Suppressor macrophage (primary cell): ENCODE measurements around the gene TMEM240.
"Not testable (repeated sequence)": the region's sequence is repeated elsewhere in the genome, so short reads cannot be mapped to it uniquely, and the experiment has no call there.

Experiments
- DNase-seq, 4 experiments: peaks; one replicate each; pipeline ENCODE4 v3.0.0-alpha.2; 2020 to 2022
- total RNA-seq, 17 experiments: gene quantifications; one replicate each; lab custom pipeline; 2026; ENCODE audit warnings: mixed read lengths in 6 of 17, inconsistent platforms in 3 of 17; lab: John Stamatoyannopoulos, UW

TMEM240 gene
- total RNA-seq, result 0 to 0.77 (median 0.05) reads per million in 17 experiments

DNA sequence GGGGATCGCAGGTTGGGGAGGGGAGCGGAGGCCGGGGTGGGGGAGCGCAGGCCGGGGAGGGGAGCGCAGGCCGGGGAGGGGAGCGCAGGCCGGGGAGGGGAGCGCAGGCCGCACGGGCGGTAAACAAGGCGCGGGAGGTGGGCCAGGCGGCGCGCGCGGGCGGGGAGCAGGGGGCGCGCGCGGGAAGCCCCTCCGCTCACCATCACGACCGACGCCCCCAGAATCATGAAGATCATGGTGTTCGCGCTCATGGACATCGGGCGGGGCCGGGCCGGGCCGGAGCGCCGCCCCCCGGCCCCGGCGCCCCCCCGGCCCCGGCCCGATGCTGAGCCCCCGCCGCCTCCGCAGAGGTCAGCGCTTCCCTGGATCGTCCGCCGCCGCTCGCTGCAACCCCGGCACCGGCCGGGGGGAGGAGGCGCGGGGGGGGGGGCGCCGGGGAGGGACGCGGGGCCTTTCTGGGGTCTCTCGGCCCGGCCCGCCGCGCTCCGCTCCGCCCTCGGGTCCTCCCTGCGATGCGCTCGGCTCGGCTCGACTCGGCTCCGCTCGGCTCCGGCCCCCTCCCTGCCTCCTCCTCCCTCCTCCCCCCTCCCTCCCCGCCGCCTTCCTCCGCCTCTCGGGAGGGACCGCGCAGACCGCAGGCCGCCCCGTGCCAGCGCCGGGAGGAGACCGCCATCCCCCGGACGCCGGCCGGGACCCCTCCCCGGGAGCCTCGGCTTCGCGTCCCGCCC is at the start of gene TMEM240:
Gene TMEM240 (minus strand): TSS at position 535 of the 728 bp plus-strand sequence. CDS start 278 bp downstream, at position 257.
- DNase-seq, result peak in 2 of 4 experiments; percentile 26 to 30

DNA sequence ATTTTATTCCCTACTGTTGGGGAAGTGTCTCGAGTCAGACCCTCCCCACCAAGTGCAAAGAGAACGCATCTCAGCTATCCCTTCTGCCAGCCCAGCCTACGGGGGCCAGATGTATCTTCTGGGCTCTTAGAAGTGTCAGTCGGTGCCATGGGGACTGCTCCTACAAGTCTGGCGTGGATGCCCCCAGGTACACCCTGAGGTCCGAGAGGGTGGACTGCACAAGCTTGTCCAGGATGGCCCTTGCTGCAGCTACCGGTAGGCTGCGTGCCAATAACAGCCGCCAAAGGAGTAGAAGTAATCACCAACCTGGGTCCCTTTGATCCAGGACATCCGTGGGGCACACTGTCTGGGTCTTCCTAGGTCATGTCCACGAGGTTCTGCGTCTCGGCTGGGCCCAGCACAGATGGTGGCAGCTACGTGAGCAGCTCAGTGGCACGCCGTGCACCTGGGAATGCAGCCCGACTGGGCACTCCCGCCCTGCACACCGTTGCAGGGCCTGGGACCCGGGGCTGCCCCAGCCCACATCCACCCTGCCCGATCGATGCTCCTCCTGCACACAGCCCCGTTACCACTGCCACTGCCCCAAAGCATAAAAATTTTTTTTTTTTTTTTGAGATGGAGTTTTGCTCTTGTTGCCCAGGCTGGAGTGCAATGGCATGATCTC is 43.1 kb upstream of the TMEM240 start:
- no peak for DNase-seq

DNA sequence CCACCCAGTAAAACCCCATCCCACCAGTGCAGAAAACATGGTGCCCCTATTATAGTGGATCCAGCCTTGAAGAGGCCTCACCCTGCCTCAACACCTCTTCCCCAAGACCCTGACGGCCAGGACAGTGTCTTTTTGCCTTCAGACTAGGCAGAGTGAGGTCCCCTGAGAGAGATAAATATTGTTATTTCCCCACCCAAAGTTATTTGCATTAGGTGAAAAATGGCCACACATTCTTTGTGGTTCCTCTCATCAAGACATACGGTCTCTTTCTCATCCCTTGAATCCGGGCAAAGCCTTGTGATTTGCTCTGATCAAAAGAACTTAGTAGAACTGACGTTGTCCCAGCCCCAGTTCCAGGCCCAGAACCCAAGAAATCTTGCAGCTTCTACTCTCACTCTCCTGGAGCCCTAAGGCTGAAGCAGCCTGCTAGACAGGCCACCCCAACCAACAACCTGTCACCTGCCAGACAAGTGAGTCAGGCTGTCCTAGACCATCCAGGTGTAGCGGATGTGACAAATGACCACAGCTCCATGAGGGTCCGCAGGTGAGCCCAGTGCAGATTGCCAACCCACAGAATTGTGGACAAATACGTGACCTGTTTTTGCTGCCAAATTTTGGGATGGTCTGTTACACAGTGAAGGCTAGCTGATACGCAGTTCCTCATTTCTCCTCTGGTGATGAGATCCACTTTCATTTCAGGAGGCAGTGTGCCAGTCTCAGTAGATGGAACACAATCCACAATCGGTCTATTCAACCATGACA is 42.3 kb upstream of the TMEM240 start:
- no peak for DNase-seq

DNA sequence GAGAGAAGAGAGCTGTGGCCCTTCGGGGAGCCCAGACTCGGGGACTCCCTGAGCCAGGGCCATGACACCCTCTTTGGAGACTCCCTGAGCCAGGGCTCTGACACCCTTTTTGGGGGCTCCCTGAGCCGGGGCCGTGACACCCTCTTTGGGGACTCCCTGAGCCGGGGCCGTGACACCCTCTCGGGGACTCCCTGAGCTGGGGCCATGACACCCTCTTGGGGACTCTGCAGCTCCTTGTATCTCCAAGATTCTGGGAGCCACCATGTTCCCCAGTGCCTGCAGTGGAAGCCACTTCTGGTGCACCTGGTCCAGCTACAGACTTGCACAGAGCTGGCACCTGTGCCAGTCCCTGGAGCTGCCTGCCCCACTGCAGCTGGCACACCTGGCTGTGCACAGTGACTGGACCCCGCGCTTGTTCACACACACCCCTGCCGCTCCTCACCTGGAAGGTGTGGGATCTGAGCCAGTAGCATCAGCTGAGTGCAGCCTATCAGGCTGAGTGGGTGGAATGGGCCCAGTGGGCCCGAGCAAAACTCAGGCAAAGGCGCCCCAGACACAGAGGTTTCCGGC is 38.0 kb upstream of the TMEM240 start:
- DNase-seq, result no peak

DNA sequence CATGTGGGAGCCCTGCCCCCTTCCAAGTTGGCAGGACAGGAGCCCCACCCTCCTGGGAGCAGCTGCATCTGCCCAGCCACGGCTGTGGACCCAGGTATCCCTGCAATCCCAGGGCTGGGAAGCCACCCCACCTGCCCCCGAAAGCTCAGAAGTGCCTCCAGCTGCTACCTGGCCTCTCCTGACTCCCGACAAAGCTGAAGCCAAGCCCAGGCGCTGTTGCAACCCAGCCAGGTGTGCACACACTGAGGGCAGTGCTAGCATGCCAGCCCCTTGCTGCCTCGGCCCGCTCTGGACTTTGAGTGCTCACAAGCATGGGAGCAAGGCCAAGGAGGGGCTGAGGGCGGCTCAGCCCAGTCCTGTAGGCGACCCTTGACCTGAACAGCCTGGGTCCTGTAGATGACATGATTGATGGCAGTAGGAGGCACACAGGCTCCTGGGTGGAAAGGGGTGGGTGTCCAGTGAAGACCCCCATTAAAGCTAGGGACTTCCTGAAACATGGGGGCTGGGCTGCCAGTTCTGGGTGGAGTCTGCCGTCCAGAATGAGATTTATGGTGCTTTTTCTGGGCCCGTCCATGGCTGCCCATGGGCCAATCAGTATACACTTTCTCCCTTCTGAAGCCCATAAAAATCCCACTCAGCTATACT is 37.1 kb upstream of the TMEM240 start:
- no peak for DNase-seq

DNA sequence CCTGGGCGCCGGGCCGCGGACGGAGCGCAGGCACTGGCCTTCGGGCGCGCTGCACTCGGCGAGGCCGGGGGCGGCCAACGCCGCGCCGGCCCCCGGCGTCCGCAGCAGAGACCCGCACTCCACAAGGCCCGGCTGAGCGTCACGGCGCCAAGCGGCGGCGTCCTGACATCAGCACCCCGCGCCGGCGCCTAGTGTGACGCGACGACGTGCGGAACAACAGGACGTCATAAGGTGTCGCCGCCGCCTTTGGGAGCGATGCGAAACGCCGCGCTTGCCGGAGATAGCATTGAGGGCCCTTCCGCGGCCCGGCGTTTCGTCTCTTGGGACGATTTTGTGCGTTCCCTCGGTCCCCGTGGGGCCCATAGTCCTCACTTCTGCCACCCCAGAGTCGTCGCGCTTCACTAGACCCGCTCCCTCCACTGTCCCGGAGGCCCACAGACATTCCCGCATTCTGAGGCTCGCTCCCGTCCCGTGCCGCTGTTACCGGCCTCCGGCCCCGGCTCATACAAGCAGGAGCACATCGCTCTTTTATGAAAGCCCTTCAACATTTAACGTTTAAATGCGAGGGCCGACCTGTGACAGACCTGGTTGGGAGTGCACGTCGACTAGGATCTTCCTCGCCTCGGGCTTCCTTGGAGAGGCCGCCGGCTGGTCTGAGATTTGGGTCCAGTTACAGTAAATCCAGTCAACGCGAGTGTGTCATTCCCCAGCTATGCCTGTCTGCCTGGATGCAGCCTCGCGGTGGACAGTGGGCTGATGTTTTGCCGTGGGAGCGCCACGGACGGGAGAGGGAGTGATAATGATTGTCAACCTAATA is 34.5 kb upstream of the TMEM240 start, which contains the start of gene SSU72:
Gene SSU72 (minus strand): TSS at position 143 of the 817 bp plus-strand sequence. CDS start 306 bp downstream, outside the sequence.
- peak; percentile 97 to 98 (median 98) for DNase-seq

DNA sequence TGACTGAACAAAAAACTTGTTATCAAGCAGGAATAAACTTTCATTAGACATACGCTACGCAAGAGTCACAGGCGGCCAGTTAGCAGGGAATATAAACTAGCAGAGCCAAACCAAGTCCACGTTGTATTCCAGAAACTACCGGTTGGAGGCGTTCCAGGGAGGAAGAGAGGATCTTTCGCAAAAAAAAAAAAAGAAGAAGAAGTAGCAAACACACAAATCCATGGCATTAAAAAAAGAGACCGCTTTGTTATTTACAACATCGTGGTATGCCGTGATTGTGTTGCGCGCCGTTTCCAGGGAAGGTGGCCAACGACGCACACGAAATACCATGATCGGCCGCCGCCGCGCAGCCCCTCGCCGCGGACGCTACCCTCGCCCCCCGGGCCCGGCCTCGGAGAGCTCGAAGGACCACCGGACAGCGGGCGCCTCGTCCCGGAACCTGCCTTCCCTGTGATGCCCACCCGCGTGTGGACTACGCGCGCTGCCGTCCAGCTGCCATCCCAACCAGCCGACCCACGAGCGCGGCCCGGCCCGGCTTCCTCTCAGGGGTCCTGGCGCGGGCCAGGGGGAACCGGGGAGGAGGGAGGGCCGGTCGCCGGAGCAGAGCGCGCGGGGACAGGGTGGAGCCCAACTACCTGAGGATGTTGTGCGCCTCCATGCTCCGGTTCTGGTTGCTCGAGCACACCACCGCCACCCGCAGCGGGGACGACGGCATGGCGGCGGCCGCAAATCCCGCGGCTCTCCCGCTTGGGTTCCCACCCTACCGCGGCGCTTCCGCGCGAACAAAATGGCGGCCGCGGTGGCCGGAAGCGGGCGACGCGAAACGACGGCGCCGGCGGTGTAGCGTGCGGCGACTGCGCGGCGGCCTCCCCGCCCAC is 33.7 kb upstream of the TMEM240 start:
- DNase-seq, result peak; percentile 78 to 92 (median 90)

DNA sequence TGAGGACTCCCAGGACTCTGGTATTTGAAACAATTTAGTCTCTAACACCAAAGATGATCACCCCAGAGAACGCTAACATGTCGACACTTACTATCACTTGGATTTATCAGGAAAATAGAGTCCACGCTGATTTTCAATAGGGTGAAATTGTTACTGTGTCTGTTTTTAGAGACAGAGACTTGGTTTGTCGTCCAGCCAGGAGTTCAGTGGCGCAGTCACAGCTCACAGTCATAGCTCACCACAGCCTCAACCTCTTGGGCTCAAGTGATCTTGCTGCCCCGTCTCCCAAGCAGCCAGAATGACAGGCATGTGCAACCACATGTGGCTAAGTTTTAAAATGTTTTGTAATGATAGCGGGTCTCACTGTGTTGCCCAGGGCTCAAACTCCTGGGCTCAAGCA is 28.9 kb upstream of the TMEM240 start:
- DNase-seq, result no peak

DNA sequence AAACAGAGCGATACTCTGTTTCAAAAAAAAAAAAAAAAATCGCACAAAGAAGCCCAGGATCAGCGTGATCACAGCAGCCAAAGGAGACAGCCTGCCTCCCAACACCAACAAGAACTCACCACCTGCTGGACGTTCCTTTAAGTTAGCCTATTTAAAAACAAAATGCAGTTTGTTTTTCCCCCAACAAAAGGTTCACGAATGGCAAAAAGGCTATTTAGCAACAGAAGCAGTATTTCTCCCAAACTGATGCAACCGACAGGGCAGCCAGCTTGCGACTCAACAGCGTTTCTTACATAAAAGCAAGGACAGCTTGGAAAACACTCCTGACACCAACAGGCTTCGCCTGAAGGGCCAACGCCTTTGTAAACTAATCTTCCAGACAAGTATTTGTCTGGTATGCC is 27.5 kb upstream of the TMEM240 start:
- DNase-seq, result no peak

DNA sequence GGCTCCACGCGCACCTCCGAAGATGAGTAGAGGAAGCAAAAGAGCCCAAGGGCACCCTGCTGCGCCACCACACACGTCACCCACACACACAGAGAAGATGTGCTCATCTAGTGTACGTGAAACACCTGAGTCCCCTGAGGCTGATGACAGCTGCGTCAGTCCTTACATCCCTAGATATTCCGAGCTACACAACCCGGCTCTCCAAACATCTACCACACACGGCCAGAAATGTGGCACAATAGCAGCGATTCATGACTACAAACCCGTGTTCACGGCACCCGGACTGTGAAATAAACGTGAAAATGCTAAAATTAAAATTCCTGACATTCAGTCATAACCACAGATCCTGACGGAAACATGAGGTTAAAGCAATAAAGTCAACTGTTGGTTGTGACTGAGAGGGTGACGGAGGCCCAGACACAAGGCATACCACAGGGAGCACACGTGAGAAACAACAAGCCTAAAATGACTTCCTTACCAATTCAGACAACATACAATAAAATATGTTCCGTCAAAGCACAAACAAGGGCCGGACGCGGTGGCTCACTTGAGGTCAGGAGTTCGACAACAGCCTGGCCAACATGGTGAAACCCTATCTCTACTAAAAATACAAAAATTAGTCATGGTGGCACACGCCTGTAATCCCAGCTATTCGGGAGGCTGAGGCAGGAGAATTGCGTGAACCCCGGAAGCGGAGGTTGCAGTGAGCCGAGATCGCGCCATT is 26.9 kb upstream of the TMEM240 start:
- no peak for DNase-seq

DNA sequence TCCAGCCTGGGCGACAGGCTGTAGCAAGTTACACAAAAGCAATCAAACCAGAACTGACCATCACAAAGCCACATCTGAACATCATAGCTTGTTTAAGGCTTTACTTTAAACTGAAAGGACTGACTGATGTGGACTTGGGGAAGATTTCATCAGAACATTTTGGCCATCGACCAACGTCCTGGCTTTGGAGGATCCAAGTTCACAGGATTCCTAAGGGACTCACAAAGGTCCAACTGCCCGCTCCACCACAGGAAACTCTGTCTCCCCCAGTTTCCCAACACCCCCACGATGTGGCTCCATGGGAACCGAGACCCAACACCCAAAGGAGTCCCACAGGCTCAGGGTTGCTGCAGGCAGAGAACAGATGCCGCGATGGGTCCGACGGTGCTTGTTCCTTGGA is 24.9 kb upstream of the TMEM240 start:
- DNase-seq, result no peak

DNA sequence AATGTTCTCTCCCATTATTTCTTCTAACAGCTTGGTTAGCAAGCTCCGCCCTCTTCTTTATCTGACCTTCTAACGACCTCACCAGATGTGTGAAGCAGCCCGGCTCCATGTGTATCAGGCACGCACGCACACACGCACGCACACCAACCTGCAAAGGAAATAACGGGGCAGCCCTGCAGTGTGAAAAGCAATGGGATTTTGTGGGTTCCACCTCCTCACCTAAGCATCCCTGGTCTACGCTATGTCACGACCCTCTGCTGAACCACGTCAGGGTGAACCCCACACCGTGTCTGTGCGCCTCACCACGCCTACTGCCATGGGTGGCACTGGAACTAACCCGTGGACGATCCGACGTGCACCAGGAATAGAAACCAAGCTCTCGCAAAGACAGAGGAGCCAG is 23.8 kb upstream of the TMEM240 start:
- no peak for DNase-seq

DNA sequence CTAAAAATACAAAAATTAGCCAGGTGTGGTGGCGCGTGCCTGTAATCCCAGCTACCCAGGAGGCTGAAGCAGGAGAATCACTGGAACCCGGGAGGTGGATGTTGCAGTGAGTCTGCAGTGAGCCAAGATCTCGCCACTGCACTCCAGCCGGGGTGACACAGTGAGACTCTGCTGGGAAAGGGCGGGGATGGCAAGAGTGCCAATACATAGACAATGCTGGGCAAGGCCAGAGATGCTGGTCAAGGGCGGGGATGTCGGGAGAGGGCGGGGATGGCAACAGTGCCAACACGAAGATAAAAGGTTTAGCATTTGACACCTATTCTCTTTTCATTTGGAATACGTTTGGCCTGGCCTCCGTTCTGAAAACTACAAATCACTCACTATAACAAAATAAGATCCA is 23.3 kb upstream of the TMEM240 start:
- no peak for DNase-seq

DNA sequence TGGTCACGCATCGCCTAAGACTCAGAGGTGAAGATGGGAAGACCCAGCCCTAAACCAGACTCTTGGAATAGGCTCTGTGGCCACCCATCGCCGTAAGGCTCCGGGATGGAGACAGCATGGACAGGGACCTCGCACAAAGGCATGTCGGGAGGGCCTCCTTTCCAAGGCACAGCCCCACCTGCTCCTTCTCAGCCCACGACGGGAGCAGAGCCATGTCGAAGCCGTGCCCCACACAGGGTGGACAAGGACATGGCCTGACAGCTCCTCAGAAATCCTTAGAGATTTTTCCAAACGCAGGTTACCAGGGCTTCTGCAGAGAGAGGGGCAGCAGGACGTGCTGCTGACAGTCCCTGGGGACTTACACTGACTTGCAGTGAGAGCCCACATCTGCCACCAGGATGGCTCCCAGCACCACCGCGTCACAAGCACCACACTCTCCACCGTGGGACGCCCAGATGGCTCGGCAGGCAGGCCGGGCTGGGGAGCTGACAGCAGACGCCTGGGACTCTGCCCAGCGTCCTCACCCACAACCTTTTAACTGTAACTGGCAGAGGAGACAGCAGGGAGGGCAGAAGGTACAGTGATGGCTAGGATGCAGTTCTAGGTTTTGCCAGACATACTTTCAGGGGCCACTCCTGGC is 22.3 kb upstream of the TMEM240 start:
- no peak for DNase-seq

DNA sequence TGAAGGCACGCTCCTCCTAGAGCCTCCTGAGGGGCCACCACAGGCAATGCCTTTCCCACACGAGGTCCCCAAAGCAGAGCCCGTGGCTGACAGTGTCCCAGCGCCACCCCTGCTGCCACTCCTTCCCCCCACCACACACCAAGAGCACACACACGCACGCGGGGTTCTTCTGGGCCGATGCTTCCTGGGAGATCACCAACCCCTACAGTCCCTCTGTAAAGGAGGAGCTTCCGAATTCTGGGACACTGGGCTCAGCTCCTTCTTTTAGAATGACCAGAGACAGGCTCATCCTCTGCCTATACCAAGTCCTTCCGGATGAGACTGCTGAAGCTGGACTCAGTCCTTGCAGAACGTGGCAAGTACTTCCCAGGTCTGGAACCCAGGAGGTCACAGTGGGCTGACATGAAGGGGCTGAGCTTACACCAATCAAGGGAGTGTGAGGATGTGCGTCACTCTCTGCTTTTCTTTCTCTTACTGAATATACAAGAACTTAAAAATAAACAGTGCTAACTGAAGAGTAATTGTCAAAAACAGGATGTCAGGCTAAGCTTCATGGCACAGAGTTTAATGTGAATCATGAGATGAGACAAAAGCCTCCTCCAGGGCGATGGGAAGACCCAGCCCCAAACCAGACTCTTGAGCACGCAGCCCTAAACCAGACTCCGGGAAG is 21.5 kb upstream of the TMEM240 start:
- DNase-seq, result no peak

DNA sequence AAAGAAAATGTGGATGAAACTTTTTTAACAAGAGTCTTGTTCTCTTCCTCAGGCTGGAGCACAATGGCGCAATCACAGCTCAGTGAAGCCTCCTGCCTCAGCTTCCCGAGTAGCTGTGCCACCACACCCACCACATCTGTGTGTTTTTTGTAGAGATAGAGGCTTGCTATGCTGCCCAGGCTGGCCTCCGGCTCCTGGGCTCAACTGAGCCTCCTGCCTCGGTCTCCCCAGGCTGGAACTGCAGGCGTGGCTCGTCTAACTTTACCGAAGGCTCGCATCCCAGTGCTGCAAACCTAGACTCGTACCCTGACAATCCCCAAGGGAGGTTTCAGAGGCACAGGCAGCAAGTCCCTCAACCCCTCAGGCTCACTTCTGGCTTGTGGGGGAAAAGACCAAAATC is 19.8 kb upstream of the TMEM240 start:
- DNase-seq, result no peak

DNA sequence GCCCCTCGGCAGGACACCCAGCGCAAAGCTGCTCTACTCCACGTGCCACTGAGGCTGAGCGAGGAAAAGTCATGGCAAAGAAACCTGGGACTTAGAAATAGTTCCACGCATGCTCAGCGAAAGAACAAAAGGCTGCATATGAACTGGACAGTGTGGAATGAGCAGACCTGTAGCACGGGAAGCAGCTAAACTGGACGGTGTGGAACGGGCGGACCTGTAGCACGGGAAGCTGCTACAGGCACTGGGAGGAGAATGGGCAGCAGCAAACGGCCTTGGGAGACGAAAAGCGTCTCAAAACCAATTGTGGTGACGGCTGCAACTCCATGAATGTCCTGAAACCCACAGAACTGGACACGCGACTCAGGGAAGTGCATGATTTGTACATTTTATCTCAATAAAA is 18.6 kb upstream of the TMEM240 start:
- DNase-seq, result no peak

DNA sequence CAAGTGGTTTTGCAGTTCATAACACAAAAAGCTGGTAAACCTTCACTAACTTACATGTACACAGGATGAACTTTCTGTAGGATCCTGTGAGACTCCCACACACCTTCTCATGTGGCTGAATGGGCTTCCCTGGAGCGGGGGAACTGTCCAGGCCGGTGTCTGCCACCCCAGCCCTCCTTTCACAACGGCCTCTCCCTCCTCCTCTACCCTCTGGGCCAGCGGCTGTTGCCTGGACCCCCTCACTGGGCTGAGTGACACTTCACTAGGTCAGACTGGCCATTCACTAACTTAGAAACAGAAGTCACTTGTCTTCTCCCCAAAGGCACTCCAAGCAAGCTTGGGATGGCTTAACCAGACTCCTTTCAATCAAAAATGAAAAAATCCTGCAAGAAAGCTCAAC is 18.2 kb upstream of the TMEM240 start:
- DNase-seq, result no peak

DNA sequence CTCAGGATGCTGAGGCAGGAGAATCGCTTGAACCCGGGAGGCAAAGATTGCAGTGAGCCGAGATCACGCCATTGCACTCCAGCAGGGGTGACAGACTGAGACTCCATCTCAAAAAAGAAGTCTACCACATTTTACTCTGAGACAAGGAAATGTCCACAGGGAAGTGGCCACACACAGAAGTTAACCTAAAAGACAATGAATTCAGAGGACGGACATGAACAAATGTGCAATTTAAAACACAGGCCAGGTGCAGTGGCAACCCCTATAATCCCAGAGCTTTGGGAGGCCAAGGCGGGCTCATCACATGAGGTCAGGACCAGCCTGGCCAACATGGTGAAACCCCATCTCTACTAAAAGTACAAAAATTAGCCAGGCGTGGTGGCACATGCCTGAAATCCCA is 17.3 kb upstream of the TMEM240 start:
- DNase-seq, result not testable (repeated sequence)
